MV-4-11 (cell line): ENCODE measurements around the gene SYCE3.
A peak's percentile ranks its signal among the peaks of the same experiment; 100 is the strongest.

Experiments
- DNase-seq: peaks from one replicate; lab custom pipeline; 2025; lab: John Stamatoyannopoulos, UW

SYCE3 gene

DNA sequence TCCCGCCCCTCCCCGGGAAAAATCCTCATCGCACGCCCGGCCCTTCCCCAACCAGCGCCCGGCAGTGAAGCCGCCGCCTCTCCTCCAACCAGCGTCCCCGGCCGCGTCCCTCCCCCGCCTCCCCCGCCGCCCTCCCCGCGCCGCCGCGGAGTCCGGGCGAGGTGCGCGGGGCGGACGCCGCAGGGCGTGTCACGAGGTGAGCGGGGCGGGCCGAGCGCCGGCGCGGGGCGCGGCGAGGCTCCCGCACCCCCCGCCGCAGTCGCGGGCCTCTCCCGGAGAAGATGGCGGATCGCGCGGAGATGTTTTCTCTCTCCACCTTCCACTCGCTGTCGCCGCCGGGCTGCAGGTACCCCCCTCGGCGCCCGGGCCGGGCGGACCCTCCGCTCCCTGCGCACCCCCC is 37.8 kb upstream of the SYCE3 start, which contains the start of gene MAPK8IP2:
Gene MAPK8IP2 (plus strand): TSS at position 256 of the 400 bp plus-strand sequence. CDS start 26 bp downstream, at position 282.
- DNase-seq: no peak

GRCh38 chr22:50599816-50600455 is 37.2 kb upstream of the SYCE3 start:
- peak; percentile 13 for DNase-seq

GRCh38 chr22:50597097-50597496 is 34.4 kb upstream of the SYCE3 start:
- DNase-seq: no peak

DNA sequence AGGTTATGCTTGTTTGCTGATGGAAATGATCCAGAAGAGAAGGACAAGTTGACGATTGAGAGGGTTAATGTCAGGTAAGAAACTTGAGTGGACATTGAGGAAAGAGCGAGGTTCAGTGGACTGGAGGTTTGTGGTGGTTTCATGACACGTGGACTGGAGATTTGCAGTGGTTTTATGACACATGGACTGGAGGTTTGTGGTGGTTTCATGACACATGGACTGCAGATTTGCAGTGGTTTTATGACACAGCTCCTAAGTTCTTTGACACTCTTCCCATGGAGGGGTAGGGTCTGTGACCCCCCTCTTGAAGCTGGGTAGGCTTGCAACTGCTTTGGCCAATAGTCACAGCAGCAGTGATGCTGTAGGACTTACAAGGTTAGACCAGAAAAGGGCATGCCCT is 32.5 kb upstream of the SYCE3 start:
- DNase-seq: peak; percentile 11

DNA sequence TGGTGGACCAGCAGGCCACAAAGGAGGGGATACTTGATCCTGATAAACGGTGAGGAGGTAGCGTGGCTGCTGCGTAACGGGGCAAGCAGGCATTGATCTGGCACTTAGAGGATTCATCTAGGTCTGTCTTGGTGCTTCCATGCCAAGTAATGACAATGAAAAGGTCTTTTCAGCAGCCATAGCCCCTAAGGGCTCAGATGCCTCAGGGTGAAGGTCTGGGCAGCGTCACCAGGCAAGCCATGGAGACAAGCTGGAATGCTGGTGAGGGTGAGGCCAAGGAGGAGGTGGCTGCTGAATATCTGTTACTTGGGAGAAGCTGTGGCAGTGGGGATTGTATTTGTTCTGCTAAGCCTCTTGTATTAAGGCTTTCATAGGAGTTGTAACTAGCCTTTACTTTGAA is 24.7 kb upstream of the SYCE3 start:
- no peak for DNase-seq

- DNase-seq: no peak
Measured at GRCh38 chr22:50586416-50586815, 23.7 kb upstream of the SYCE3 start.

- no peak for DNase-seq
Measured at GRCh38 chr22:50585781-50586180, 23.1 kb upstream of the SYCE3 start.

- DNase-seq: no peak
Measured at GRCh38 chr22:50585238-50585637, 22.5 kb upstream of the SYCE3 start.

- no peak for DNase-seq
Measured at GRCh38 chr22:50584106-50585096, 21.7 kb upstream of the SYCE3 start.

DNA sequence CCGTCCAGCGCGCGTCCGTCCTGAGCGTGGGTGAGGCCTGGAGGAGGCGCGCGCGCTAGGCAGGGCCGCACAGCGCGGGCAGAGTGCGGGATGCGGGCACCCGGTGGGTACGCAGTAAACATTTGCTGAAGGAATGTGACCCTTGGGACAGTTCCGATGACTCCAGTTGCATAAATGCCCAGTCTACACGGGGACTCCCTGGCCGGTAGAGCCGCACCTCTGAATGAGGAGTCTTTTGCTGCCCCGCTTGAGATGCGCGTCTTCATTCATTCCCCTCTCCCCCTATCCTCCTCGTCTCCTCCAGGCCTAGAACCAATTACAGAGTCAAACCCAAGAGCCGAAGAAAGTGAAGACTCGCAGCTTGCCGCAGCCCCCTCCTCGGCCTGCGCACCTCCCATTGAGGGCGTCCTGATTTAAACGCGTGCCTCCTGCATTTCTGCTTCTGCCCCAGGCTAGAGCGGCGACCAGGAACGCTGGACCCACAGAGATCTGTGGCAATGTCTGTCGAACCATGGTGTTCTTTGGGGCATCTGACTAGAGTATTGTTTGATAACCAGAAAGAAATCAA is 20.7 kb upstream of the SYCE3 start:
- DNase-seq: no peak

DNA sequence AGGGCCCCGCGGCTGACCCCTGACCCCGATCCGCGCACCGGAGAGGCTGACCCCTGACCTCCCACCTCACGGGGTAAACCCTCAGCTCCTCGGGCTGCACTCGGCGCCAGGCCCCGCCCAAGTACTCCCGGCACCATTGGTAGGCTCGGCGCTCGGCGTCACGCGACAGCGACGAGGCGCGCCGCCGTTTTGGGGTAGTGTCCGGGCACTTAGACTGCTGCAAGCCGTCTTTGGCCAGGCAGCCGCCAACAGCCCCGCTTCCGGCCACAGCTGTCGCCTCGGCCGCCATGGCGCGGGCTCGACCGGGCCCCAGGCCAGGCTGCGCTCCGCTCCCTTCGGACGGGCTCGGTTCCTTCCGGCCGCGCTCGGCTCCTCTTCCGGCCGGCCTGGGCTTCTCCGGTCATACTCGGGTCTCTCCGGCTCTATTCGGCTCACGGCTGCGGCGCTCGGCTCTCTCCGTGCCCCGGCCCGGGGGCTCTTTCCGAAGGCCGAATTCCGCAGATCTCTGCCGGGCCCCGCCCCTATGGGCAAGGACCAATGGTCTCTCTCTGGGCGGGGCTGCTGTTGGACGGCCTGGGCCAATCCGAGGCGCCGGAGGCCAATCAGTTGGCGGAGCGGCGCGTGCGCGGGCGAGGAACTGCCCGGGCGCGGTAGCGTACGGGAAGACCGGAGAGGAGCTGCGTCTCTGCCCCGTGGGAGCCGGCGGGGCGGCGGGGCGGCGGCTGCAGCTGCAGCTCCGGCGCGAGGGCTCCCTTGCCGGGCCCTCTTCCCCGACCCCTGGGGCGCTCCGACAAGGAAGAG is 20.0 kb upstream of the SYCE3 start, which contains the start of gene CHKB:
Gene CHKB (minus strand): TSS at position 357 of the 801 bp plus-strand sequence. CDS start 68 bp downstream, at position 289.
- DNase-seq: peak; percentile 97

GRCh38 chr22:50581950-50582492 is 19.3 kb upstream of the SYCE3 start:
- DNase-seq: no peak

DNA sequence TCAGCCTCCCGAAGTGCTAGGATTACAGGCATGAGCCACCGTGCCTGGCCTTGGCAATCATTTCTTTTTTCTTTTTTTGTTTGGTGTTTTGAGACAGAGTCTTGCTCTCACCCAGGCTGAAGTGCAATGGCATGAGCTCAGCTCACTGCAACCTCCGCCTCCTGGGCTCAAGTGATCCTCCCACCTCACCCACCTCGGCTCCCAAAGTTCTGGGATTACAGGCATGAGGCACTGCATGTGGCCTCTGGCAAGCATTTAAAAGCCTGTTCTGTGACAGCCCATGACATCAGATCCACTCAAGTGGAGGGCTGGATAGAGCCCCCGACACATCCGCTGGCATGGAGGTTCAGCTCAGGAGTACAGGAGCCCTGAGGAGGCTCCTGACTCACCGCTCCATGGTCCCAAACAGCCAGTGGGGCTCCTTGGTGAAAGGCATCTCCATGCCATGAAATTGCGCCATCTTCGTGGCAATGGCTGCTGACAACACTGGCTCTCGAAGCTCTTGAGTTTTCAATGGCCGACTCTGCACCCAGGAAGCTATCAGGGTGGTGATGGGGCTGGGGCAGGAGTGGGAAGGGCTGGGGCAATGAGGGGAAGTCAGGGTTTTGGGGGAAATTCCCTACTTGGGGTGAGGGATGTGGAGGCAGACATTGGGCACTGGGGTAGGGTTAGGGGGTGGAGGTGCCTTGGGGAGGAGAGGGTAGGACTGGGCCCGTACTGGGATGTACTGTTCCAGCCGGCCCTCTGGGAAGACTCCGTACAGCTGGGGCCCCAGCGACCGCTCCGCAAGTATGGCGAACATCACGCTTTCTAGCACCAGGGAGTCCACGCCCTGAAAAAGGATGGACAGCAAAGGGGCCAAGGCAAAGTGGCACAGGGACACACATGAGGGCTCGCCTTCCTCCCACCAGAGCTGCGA is 18.6 kb upstream of the SYCE3 start:
- peak; percentile 31 for DNase-seq

GRCh38 chr22:50579752-50580151 is 17.0 kb upstream of the SYCE3 start:
- DNase-seq: no peak

DNA sequence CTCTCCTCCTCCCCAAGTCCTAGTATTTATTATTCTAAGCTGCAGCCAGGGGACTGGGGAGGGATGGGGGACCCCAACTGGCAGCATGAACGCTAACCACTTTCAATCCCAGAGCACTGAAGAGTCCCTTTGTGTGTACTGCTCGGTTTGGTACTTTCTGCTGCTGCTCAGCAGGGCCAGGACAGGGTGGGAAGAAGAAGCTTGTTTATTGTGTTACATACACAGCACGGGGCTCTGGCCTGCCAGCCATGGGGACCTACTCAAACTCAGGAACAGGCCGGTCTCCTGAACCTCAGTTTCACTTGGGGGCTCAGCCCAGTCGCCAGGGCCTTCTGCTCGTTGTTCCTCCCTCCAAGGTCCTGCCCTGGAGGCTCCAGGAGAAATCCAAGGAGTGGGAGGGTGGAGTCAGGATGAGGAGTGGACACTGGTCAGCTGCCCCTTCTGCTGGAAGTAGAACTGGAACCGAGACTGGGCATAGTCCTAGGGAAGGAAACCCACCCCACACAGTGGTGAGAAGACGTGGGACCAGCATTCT is 16.1 kb upstream of the SYCE3 start:
- DNase-seq: no peak

GRCh38 chr22:50577987-50578775 is 15.5 kb upstream of the SYCE3 start, which contains the start of gene CPT1B:
TSS of gene CPT1B (minus strand) at chr22:50578427. CDS start at chr22:50577915, 512 bp downstream.
- no peak for DNase-seq

GRCh38 chr22:50577697-50577986 is 14.9 kb upstream of the SYCE3 start:
- DNase-seq: no peak

DNA sequence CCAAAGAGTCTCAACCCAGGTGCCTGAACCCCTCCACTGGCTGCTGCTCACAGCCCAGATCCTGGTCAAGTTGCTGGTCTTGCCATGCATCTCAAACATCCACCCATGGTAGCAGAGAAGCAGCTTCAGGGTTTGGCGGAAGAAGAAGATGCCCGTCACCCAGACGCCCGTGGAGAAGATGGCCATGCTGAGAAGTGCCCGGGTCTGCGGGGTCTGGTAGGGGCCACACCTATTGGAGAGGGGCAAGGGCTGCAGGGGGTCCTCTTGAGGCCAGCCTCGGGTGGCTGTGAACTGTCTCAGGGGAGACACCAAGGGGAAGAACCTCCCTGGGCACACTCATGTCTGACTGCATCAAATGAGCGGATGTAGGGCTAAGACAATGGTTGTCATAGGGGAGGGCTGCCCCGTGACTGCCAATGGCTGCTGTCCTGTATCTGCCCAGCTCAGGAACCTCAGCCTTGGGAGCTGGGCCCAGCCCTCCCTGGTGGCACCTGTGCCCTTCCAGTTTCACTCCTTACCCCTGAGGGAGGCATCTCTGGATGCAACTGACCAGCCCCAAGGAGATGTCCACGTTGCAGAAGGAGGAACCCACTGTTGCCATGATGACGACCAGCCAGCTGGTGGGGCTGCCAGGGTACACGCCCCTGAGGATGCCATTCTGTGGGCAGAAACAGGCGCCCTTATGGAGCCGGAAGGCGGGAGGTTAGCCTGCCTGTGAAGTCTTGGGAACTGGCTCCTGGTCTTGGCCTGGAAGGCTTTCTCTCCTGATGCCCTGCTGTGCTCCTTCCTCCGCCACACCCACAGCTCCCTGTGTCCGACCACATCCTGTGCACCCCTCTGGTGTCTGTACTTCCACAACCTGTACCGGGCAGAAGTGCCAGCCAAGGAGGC is 14.3 kb upstream of the SYCE3 start:
- DNase-seq: no peak
